UCSD-AML1 (cell line): ENCODE results near the gene VGLL4.
"Not testable (repeated sequence)": the region's sequence is repeated elsewhere in the genome, so short reads cannot be mapped to it uniquely, and the experiment has no call there.

Experiments
- DNase-seq: peaks from one replicate; lab custom pipeline; 2025; ENCODE audit not compliant: unreplicated experiment; lab: John Stamatoyannopoulos, UW

Gene VGLL4

DNA sequence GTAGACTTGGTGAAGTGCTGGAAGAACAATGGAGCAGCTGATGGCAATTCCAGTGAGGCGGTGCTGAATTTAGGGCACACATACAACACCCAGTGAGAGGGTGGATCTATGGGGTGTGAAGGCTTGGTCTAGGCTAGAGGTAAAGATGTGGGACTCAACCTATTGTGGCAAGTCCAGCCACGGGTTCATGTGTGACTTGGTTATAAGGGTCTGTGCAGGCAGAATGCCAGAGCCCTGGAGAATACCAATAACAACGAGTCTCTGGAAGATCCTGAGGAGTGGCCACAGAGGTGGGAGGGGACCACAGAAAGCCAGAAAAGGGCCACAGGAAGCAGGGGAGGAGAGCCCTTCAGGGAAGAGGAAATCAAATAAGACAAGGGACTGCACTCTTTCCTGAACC is 55.0 kb downstream of the VGLL4 start:
- no peak for DNase-seq

DNA sequence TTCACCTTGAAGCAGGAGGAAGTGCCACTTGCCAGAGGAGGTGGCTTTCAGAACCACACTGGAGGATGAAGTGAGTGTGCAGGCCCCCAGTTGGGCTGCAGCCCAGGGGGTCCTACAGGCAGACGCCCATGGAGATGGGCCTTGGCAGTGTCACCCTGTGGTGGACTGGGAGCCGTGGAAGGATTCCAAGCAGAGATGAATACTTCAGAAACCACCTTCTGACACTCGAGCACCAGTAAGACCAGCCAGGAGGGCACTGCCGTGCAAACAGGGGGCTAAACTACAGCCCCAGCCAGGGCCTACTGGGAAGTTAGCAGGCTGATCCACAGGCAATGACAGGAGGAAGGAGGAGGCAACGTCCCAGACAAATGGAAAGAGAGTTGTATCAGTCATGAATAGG is 55.4 kb downstream of the VGLL4 start:
- DNase-seq: no peak

DNA sequence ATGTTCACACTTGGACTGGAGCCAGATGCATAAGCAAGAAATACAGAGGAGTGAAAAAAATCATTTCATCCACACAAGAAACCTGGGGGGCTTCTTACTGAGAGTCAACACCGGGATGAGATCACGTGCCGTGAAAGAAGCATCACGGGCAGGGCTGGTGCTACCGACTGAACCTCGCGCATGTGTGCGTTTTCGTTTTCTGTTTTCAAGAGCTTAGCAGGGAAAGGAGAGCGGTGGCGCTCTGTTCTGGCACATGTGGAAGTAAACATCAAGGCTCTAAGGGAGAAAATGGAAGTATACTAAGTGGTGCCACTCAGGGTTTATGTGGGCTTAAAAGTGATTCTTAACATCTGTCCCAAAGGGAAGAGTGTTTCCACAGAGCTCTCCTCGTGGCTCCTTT is 55.9 kb downstream of the VGLL4 start:
- no peak for DNase-seq

DNA sequence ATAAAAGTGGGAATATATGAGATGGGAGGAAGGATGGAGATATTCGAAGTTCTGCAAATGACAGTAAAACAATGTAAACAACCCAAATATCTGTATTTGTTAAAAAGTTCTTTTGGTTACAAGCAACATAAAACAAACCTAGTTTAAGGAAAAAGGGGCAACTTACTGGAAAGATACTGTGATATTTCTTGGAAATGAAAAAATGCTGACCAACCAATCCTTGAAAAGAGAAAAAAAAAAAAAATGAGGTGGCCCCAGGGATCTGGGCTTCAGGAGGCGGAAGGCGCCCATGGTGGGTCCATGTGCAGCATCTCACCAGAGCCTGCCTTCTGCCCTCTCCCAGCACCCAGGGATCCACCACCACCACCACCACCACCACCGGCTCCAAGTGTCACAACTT is 59.1 kb downstream of the VGLL4 start:
- no peak for DNase-seq

DNA sequence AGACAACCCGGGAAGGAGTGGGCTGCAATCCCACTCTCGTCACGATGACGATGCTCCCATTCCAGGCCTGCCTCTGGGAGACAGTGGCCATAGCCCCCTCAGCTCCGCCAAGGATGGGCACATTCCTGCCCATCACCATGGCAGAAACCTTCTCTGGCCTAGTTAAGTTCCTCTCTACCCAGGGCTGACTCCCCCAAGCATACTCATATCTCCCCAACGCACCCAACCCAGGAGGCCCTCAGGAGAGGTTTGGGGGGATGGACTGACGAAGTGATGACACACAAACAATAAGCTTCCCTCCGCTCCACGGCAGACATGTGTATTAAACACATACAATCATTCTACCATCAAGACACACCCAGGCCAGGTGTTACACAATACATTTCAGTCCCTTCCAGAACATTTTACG is 60.1 kb downstream of the VGLL4 start:
- DNase-seq: no peak

DNA sequence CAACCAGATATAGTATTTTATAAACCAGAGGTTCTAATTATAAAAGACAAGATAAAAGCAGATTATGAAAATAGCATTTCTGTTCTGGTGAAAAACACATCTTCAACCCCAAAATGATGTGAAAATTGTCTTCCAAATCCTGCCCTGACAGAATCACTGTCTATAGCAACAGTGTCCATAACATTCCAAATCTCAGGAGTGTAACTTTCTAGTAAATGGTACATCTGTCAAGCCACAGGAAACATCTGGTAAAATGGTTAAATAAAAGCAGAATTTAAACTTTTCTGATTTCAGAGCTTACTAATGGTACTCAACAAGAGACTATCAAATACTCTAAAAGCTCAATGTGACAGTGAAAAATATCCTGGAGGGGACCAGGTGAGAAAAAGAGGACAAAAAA is 60.5 kb downstream of the VGLL4 start:
- DNase-seq: no peak

DNA sequence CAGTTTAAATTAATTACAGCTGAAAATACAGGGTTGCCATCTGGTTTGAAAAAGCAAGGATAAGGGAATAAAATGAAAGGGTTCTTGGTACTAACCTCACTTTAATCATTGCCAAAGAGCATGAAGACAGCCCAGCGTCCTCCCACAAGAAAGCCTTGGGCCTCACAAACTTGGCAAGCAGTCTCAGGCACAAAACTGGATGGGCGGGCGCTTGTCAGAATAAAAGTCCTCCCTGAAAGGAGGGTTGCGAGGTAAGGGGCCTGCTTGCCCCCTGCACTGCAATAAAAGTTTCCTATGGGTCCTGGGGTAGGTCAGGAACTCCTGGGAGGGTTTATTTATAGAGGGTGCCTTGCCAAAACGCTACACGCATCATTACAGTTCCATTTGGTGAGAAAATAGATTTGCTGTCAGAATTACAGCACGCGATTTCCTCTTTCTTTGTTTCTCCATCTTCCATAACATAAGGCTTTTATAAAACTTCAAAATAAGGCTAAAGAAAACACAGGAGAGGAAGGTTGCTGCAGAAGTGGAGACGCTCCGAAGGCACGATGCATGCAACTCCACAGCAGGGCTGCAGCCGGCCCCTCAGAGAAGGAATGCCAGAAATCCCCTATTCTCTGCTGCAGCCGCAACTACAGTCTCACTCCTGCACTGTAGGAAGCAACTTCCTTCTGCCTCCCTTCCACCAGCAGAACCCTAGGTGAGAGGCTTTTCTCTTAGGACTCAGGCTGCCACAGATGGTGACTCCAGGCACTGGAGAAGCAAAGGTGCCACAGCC is 61.3 kb downstream of the VGLL4 start:
- no peak for DNase-seq

DNA sequence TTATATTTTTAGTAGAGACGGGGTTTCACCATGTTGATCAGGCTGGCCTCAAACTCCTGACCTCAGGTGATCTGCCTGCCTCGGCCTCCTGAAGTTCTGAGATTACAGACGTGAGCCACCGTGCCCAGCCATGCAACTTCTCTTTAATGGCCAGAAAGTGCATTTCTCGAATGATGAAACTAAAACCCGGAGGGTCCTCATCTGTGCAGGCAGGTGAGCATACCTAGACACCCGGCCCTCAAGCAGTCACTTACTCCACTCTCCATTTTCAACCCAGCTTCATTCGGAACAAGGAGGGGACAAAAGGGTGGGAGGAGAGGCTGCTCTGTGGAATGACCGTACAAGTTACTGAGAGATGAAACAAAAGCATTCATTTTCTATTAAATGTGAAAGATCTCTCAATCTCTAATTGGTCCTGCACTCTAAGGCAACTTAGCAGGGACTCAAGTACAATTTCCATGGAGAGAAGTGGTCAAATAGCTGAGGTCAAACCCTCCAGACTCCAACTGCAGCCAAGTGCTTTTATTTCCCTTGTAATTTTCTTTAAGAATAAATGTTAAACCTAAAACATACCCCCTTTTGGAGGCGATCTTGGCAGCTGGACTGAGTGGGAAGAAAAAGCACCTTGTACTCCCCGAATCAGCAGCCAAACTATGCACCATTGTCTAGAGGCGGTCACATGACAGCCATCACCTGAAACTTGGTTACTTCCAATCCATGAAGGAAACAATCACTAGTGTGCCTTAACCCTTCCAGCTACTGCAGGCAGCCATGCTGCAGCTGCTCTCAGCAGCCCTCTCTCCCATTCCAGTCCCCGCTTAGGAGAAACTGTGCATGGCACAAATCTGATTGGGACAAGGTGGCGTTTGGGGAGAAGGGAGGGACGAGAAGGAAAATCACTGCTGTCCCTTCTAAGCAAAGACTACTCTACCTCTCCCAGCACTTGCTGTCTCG is 62.2 kb downstream of the VGLL4 start:
- no peak for DNase-seq

DNA sequence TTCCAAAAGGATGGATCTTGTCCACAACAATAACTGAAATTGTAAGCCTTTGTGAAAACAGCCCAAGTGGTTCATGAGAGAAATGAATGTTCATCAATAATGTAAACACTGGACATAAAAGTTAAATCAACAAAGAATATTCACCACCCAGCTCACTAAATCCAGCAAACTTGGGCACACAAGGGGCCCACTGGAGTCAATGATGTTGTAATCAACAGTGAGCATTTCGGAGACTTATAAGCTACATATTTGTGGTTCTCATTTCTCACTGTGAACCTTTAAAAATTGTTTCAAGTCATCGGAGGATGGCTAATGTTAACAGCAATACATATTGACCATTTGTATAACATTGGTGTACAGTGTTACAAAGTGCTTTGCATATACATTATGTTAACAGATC is 63.1 kb downstream of the VGLL4 start:
- DNase-seq: no peak

DNA sequence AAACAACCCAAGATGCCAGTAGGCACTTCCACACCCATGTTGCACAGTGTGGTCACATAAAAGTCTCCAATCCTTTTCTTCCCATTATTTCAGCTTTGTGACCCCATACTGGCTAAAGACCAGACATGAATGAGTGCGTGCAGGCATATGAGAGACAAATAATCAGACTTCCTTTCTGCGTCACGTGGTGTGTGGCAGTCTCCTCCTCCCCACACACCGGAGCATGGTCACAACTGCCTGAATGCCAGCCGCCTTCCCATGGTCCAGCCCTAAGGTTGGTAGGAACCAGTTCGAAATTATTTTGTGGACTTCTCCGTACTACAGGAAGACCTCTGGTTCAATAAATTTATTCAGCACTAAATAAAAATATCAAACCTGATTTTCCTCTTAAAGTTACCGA is 65.5 kb downstream of the VGLL4 start:
- no peak for DNase-seq

DNA sequence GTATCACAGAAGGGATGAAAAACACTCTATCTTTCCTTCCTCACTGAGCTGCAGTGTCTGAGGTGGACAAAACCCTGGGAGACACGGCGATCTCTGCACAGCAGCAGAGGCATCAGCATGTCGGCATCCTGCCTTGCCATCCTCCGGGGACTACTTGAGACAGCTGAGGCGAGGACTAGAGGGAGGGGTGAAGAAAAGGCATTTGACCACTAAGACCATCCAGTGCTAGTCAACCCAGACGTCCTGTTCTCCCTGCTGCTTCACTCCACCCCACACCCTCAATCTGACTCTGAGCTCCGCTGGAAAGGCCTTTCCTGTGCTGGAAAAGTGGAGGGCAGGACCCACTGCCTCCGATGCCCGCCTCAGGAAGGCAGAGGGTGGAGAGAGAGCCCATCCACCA is 67.3 kb downstream of the VGLL4 start:
- DNase-seq: no peak

DNA sequence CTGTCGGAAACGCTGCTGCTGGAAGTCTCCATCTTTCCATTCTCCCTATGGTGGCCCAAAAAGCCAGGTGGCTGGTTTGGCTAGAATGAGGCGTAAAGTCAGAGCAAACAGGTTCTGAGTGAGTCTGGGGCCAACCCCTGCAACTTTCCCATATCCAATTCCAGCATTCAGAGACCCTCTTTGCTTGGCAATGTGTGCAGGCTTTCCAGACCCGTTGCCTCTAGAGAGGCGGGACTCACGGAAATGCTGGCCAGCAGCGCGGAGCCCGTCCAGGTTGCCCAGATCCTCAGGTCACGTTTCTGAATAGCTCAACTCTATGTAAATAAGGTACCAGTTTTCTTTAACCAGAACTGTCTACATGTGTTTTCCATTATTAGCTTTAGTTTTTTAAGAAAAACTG is 68.0 kb downstream of the VGLL4 start:
- no peak for DNase-seq

DNA sequence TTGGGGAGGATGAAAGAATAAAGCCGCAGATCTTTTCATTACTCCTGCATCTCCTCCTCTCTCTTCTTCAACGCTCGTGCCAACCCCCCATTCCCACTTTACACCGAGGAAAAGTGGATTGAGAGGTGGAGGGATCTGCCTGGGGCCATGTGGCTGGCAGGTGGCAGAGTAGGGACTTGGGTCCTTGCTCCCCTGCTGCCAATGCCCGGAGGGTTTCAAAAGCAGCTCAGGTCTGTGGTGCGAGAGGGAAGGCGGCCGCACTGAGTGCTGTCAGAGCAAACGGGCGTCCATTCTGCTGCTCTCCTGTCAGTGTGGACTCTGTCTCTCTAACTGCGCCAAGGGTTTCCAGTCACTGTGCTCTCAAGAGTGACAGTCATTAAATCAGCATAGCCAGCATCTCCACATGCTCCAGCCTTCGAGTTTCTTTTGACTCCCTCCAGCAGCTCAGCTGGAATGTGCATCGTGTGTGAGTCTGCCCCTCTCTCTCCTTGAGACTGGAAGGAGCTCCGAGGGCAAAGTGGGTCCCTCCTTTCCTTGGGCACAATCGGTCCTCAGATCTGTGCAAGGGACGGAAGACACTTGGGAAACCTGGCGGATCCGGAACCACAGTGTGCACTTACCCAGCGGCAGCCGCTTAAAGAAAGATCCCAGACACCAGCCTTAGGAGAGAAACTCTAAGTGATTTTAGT is 68.6 kb downstream of the VGLL4 start:
- DNase-seq: no peak

DNA sequence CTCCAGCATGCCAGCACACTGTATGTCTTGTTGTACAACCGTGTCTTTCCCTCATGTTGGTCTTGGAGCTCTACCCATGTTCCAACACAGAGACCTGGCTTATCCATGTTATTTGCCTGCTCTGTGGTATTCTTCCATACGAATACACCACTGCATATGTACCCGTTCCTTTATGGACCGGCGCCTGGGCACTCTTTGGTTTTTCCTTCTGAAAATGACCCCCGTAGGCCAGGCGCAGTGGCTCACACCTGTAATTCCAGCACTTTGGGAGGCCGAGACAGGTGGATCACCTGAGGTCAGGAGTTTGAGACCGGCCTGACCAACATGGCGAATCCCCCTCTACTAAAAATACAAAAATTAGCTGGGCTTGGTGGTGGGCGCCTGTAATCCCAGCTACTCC is 71.1 kb downstream of the VGLL4 start:
- not testable (repeated sequence) for DNase-seq

DNA sequence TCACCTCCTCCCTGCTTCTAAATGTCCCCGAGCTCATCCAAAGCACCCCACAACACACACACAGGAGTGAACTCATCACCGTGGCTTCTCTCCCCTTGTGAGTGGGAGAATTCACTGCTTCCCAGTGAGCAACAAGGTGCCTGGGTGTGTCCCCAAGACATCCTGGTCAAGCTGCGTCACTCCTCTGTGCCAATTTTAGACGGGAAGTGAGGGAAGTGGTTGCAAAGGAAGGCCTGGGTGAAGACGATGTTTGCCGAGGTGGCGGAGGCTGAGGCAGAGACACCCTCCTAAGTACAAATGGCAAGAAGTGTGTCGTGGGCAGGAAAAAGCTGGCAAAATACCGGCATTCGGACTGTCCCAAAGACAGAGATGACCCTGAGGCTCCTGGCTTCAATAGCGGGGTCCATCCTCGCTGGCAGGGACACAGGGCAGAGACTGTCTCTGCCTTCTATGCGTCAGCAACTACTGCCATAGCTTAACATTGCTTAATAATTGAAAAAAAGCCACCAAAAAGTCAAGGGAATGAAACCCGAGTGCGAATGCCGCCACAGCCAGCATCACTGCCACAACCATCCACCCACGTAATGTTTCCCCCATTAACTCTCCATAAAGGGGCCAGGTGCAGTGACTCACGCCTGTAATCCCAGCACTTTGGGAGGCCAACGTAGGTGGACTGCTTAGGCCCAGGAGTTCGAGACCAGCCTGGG is 72.8 kb downstream of the VGLL4 start:
- DNase-seq: peak; percentile 50

DNA sequence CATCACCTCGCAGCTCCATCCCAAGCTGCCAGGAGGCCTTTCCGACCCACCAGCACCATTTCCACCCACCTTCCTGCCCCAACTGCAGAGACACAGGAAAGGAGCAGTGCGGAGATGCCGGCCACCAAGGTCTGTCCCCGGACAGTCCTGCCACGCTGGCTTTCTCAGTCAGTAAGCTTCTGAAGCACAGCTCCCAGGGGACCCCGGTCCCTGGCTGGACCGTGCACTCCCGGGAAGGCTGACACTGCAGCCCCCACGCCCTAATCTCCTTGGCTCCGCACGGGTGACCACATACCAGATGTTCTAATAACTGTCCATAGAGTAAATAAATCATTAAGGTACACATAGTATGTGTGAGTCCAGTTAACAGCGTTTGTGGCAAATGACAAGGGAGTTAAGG is 73.5 kb downstream of the VGLL4 start:
- no peak for DNase-seq

DNA sequence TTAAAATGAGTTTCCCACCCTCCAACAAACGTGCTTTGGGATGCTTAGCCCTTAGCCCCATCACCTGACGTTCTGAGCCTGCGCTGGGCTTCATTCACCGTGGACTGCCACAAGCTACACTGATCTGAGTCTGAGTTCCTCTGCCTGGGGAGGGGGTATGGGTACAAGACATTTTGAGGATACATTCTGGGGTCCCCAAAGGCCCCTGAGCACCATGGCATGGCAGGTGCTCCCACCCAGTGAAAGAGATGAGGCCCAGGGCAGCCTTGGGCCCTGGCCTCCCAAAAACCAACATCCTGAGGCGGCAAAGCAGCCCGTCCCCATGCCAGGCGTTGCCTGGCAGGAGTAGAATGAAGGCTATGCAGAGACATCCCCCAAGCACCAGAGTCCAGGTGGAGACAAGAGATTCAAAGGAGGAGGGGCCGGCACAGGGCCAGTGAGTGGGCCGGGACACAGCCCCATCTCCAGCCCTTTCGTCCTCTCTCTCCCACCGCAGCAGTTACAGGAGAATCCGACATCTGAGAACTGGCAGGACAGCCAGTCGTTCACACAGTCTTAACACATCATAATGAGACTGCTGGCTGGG is 74.5 kb downstream of the VGLL4 start:
- DNase-seq: no peak

DNA sequence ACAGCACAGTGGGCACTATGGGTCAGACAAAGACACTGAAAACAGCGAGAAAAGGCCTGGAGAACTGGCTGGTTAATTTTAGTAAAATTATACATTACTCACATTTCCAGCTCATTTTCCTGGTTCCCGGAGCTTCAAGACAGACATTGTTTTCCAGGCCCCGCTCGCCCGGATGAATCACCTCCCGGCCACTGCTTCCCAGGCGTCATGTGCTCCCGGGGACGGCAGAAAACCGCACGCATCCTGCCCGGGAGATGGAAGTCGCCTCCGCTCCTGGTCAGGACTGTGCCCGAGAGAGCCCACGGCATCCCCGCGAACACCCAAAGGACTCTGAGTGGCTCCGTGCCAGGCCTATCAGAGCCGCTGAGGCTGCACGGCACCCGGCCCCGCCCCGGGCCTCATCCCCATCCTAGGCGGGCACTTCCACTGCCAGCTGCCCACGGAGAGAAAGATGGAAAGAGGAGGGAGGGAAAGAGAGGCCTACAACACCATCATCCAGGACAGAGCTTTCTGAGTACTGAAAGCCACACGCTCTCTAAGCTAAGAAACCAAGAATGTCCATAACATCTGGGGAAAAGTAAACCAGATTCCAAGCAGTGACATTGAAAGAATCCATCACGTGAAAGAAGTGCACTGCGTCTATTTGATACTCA is 75.1 kb downstream of the VGLL4 start:
- DNase-seq: no peak

DNA sequence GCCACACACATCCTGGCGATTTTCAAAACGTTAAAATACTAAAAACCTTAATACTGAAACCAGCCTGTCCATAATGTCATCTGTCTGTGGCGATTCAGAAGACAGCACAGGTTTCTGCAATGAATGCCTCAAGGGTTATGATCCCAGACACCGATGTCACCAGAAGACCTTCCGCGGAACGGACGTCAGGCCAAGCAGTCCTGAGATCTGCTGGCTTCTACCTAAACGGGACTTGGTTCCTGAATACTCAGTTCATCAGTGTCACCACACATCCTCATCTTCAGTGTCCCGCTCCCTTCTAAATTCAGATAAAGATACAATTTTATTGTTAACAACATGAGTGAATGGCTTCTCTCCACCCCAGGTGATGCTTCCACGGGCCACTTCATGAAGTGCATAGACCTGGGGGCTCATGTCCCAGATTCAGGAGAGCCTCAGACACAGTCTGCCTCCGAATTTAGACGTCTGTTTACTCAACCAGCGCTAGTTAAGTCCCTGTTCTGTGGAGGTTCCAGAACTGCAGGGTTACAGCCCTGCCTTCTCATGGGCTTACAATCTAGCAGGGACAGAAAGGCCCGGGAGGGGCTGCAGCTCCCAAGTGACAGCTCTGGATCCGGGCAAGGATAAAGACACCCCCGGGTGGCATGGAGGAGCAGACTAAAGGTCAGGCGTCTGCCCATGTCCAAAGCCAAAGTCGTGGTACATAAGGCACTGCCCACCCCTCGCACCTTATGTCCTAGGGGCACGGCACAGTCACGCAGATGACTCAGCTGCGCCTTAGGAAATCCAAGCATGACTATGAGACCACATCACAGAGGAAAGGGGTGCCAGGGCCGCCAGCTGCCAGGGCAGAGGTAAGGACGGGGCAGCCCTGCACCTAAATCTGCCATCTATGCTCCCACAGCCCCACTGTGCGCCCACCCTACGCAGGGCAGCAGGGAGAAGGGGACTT is 75.9 kb downstream of the VGLL4 start:
- no peak for DNase-seq
